Ishikawa (cell line): ENCODE measurements around the gene PDZD2.

Experiments
- CEBPB ChIP-seq: IDR thresholded peaks from 2 replicates; pipeline ENCODE4 v1.6.1; 2012
- CREB1 ChIP-seq: IDR thresholded peaks from 2 replicates; pipeline ENCODE4 v1.6.1; 2012; ENCODE audit warnings: low read depth
- EGR1 ChIP-seq: IDR thresholded peaks from 2 replicates; pipeline ENCODE4 v1.6.1; 2012
- EP300 ChIP-seq: IDR thresholded peaks from 2 replicates; pipeline ENCODE4 v1.6.1; 2012; ENCODE audit warnings: borderline replicate concordance
- FOXM1 ChIP-seq: IDR thresholded peaks from 2 replicates; pipeline ENCODE4 v1.6.1; 2012; ENCODE audit warnings: low read depth, borderline replicate concordance
- MAX ChIP-seq: IDR thresholded peaks from 2 replicates; pipeline ENCODE4 v1.6.1; 2012
- NFIC ChIP-seq: IDR thresholded peaks from 2 replicates; pipeline ENCODE4 v1.6.1; 2012
- RAD21 ChIP-seq: IDR thresholded peaks from 2 replicates; pipeline ENCODE4 v1.6.1; 2012; ENCODE audit warnings: low read depth
- REST ChIP-seq: IDR thresholded peaks from 2 replicates; pipeline ENCODE4 v1.6.1; 2012; ENCODE audit warnings: low read depth, mild to moderate bottlenecking
- TAF1 ChIP-seq: IDR thresholded peaks from 2 replicates; pipeline ENCODE4 v1.6.1; 2012; ENCODE audit warnings: low read depth, mild to moderate bottlenecking
- TCF12 ChIP-seq: IDR thresholded peaks from 2 replicates; pipeline ENCODE4 v1.6.1; 2012; ENCODE audit warnings: low read depth
- TEAD4 ChIP-seq: IDR thresholded peaks from 2 replicates; pipeline ENCODE4 v1.6.1; 2012
- USF1 ChIP-seq: IDR thresholded peaks from 2 replicates; pipeline ENCODE4 v1.6.1; 2012
- YY1 ChIP-seq: IDR thresholded peaks from 2 replicates; pipeline ENCODE4 v1.6.1; 2012; ENCODE audit warnings: low read depth
- ZBTB7A ChIP-seq: IDR thresholded peaks from 2 replicates; pipeline ENCODE4 v1.6.1; 2012; ENCODE audit warnings: low read depth

PDZD2 gene

GRCh38 chr5:31674371-31674951 is 35.5 kb downstream of the PDZD2 start:
- TF ChIP-seq NFIC (no peak), CREB1 (no peak), ZBTB7A (no peak), FOXM1 (no peak), YY1 (no peak), RAD21 (no peak), USF1 (no peak), CEBPB (no peak), REST (no peak), TCF12 (no peak)

- TF ChIP-seq EP300 (no peak), CEBPB (no peak), EGR1 (no peak), TCF12 (no peak), TAF1 (no peak), NFIC (no peak), MAX (no peak), ZBTB7A (no peak), TEAD4 (no peak), USF1 (no peak), YY1 (no peak), RAD21 (no peak), FOXM1 (no peak), CREB1 (no peak), REST (no peak)
These were observed 36.5 kb downstream of the PDZD2 start for GRCh38 chr5:31675472-31675871.

GRCh38 chr5:31678180-31678579 is 39.2 kb downstream of the PDZD2 start:
- no peak for TF ChIP-seq USF1
- TF ChIP-seq ZBTB7A = no peak
- no peak for TF ChIP-seq NFIC
- no peak for TF ChIP-seq EGR1
- TF ChIP-seq EP300 = no peak
- TF ChIP-seq REST = no peak
- no peak for TF ChIP-seq MAX
- no peak for TF ChIP-seq YY1
- no peak for TF ChIP-seq TAF1
- TF ChIP-seq CREB1 = no peak
- no peak for TF ChIP-seq CEBPB
- no peak for TF ChIP-seq TCF12
- no peak for TF ChIP-seq FOXM1
- TF ChIP-seq RAD21 = no peak

- no peak for TF ChIP-seq TCF12
- no peak for TF ChIP-seq USF1
- no peak for TF ChIP-seq NFIC
- TF ChIP-seq REST = no peak
- TF ChIP-seq TEAD4 = no peak
- TF ChIP-seq YY1 = no peak
- no peak for TF ChIP-seq CEBPB
- no peak for TF ChIP-seq EP300
- TF ChIP-seq CREB1 = no peak
- no peak for TF ChIP-seq EGR1
- TF ChIP-seq MAX = no peak
- no peak for TF ChIP-seq ZBTB7A
- no peak for TF ChIP-seq TAF1
These were observed 41.6 kb downstream of the PDZD2 start for GRCh38 chr5:31680528-31680927.
